B cell (primary cell): ENCODE measurements around the gene ARV1.

Experiments used
- CTCF ChIP-seq: fragments of 200-600 bp; IDR thresholded peaks from one replicate; pipeline ENCODE4 v1.8.0; 2022; ENCODE audit warnings: antibody characterized with exemption, mild to moderate bottlenecking
- EZH2 ChIP-seq: IDR thresholded peaks from 2 replicates; pipeline ENCODE4 v1.6.1; 2012; ENCODE audit warnings: borderline replicate concordance, low read depth, mild to moderate bottlenecking, moderate library complexity, low read length; ENCODE audit not compliant: insufficient read depth, poor library complexity, severe bottlenecking

GRCh38 chr1:231019711-231020110 is 40.8 kb downstream of the ARV1 start:
- TF ChIP-seq CTCF = no peak
- TF ChIP-seq EZH2 = no peak
